ENCODE measurements around the gene RPS6KA1.
"Not testable (repeated sequence)": the region's sequence is repeated elsewhere in the genome, so short reads cannot be mapped to it uniquely, and the experiment has no call there.

The RPS6KA1 gene

DNA sequence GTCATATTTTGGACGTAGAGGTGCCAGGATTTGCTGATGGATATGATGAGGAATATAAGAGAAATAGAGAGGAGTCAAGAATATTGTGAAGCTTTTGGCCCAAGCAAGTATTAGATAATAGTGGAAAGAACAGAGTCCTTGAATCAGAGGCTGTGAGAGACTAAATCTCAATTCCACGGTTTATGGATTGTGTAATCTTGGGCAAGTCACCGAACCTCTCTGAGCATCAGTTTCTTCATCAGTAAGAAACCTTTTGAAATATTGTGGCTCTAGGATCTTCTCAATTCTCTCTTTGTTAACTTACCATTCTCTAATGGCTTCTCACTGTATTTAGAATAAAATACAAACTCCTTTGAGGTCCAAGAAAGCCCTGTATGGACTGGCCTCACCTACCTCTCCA is 77.6 kb downstream of the RPS6KA1 start:
- no peak for DNase-seq

GRCh38 chr1:26608895-26609294 is 79.3 kb downstream of the RPS6KA1 start:
- no peak for DNase-seq

DNA sequence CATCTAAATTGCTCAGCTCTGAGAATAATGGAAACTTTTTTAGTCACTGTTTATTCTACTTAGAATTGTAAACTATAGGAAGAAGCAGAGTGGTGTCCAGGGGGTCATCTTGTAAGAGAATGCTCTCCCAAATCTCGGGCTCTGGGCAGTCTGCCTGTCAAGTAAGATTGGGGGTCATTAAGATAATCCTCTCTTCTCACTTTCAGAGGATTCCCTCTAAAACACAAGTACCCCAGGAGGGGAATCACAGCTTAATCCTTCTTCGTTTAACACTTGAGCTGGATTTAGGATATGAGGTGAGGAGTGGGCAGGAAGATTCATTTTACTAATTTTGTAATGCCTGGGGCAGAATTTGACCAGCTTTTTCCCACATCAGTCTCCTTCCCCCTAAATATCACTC is 81.2 kb downstream of the RPS6KA1 start:
- DNase-seq, result no peak

DNA sequence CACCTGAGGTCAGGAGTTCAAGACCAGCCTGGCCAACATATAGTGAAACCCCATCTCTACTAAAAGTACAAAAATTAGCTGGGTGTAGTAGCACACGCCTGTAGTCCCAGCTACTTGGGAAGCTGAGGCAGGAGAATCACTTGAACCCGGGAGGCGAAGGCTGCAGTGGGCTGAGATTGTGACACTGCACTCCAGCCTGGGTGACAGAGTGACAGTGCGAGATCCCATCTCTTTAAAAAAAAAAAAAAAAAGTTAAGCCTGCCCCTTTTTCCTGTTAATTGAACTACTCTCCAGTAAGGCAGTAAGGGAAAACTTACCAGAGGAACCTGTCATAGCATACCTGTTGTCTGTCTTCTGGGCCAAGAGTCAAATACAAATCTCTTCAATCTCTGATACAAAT is 83.1 kb downstream of the RPS6KA1 start:
- DNase-seq, result not testable (repeated sequence)

GRCh38 chr1:26614655-26615411 is 85.3 kb downstream of the RPS6KA1 start:
- DNase-seq, result no peak

DNA sequence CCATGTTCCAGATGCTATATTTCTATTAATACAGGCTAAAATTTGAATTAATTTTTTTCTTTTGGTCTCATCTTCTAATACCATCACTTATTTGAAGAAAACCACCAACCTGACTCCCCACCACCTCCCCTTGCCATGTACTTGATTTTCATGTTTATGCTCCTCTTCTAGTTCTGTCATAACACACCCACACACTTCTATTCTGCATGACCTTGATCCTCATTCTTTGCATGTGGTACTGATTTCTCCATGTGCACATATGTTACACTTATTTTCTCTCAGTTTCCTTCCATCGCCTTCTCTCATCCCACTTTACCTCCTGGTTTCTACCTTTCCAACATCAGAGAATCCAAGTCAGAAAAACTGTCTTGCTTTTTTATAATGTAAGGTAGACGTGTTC is 87.3 kb downstream of the RPS6KA1 start:
- no peak for DNase-seq

GRCh38 chr1:26618561-26618960 is 89.0 kb downstream of the RPS6KA1 start:
- no peak for DNase-seq
